Bone marrow (tissue), 2 donors: ENCODE data around the gene PTPRA.
A peak's percentile ranks its signal among the peaks of the same experiment; 100 is the strongest.

Experiments used
- DNase-seq, 2 donors: peaks; one replicate each; lab custom pipeline; 2025; lab: John Stamatoyannopoulos, UW

Gene PTPRA

DNA sequence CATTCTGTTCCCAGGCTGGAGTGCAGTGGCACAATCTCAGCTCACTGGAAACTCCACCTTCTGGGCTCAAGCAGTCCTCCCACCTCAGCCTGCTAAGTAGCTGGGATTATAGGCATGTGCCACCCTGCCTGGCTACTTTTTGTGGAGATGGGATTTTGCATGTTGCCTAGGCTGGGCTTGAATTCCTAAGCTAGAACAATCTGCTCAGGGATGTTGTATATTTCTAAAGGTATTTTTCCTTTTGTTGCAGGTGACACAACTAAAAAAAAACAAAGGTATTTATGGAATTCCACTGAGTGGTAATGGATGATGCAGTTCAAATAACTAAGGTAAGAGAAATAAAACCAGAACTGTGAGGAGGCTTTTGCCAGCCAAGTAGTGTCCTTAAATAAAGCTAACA lies 49.7 kb downstream of the PTPRA start:
- no peak for DNase-seq

DNA sequence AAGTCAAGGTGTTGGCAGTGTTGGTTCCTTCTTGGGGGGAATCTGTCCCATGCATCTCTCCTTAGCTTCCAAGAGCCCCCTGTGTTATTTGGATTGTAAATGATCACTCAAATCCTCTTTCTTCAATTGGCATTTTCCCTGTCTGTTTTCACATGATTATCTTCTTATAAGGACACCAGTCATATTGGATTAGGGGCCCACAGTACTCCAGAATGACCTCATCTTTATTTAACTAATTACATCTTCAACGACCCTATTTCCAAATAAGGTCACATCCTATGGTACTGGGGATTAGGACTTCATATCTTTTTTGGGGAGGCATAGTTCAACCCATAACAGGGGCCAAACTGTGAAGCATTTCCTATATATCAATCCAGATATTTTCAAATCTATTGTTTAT lies 57.3 kb downstream of the PTPRA start:
- DNase-seq, result no peak

DNA sequence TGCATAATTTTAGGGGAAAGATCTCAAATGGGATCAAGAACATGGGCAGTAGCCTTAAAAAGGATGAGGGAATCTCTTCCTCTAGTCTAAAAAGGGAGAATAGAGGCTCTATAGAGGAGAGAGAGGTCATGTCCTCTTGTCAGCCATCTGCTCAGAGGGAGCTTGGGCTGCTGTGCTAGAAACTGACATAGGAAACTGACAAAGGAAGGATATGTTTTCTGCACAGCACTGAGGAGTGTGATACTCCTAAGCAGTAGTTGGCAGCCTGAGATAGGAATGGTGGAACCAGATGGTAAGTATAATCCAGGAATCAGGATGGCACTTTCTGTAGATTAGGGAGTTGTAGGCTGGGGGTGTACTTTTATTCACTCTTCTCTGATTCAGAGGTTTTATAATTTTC lies 59.2 kb downstream of the PTPRA start:
- DNase-seq, result no peak

DNA sequence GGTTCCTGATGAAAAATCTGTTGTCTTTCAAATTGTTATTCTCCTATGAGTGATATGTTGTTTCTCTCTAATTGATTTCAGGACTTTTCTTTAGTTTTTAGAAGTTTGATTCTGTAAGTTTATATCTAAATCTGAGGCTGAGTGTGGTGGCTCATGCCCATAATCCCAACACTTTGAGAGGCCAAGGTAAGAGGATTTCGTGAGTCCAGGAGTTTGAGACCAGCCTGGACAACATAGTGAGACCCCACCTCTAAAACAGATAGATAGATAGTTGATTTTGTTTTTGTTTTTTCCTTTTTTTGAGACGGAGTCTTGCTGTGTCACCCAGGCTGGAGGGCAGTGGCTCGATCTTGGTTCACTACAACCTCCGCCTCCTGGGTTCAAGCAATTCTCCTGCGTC lies 64.6 kb downstream of the PTPRA start:
- no peak for DNase-seq

DNA sequence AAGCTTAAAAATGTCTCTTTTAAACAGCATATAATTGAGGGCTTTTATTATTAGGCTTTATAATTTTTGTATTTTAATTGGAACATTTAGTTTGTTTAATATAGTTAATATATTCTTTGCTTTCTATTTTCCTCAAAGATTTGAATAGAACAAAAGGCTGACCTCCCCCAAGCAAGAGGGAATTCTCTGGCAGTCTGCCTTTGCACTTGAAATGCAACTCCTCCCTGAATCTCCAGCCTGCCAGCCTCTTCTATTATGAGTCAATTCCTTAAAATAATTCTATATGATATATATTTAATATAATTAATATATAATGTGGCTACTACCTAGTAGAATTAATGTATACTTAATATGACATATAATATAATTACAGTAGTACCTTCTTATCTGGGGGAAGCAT lies 69.2 kb downstream of the PTPRA start:
- DNase-seq, result no peak

DNA sequence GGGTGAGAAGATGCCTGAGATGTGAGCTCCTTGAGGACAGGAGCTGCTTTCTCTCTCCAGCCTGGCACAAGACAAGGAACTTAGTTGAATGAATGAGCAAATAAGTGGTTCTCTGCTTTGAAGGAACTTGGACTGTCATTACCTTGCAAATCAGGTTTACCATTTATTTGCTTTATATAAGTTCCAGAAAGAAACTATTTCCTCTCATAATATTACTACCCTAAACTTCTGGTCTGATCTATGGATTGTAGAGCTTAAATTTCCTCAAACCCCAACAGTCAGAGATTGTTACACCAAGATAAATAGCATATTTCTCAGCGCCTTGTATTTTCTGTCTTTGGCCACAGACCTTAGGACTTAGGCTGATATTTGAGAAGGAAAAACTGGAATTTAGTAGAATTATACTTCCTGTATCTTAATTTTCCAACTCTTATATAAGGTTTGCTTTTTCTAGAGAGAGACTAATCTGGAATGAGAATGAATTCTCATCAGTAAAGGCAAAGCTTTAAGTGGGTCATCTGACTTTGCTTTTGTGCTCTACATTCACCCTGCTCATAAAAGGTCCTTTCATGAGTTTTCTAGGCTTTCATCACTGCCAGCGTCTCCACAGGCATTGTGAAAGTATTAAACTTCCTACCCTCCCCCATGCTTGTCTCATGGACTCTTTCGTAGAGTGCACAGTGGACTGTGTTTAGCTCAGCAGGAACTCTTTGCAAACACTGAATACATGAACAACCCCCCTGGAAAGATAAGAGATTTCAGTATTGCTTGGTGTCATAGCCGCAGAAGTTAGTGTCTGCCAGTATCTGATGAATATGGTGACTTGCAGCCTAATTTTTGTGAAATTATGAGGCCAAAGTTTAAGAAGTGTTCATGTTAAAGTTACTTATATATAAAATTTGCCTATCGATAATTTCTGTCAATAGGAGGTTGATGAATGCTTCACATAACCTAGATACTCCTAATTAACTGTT lies 74.0 kb downstream of the PTPRA start:
- peak in 1 of 2 donors; percentile 17 for DNase-seq

DNA sequence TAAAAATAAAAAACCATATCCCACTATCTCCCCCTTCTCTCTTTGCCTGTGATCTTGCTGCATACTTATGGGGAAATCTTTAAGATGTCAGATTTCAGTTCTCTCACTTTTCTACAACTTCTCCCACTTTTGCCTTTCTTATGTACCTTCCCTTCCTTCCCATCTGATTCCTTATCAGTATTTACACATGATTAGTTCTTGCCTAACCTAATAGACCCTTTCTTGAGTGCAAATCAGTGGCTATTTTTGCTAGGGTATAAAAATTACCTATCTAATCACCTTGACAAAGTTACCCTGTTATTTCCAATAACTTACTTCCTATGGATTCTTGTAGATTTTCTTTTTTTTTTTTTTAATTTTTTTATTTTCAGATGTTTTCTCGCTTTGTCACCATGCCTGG lies 75.7 kb downstream of the PTPRA start:
- DNase-seq, result no peak

DNA sequence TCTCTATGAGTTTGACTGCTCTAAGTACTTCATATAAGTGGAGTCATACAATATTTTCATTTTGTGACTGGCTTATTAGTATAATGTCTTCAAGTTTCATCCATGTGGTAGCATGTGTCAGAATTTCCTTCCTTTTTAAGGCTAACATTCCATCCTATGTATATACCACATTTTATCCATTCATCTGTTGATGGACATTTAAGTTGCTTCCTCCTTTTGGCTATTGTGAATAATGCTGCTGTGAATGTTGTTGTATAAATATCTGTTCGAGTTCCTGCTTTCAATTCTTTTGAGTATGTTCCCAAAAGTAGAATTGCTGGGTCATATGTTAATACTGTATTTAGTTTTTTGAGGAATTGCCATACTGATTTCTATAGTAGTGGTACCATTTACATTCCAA lies 79.5 kb downstream of the PTPRA start:
- DNase-seq, result peak in 1 of 2 donors; percentile 70

DNA sequence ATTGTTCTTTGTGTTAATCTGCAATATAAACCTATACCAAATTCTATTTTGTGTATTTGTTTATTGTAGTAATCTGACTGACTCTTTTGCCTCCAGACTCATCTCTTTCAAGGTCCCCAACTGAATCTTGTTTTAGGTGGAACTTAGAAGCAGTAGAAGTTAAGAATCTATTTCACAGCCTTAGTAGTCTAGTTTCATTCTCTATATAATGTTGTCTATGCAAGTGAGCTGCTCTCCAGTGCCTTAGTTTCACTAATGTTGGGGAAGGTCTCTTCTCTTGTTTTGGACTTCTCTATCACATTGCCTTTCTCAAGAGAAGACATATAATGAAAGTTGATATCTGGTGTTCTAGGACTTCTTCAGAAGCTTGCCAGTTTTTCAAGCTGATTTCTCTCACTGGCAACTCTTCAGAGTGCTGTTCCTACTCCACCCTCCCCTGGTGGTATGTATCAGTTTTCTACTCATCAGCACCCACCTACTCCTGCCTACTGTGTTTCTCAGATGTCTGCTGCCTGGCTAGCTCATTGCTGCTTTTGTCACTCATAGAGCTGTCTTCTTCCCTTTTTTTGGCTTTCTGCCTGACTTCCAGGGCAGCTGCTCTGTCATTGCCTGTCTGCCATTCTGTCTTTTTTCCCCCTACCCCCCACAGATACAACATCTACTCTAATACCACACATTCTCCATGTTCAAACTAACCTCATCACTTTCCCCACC lies 82.1 kb downstream of the PTPRA start:
- peak in 1 of 2 donors; percentile 76 for DNase-seq

DNA sequence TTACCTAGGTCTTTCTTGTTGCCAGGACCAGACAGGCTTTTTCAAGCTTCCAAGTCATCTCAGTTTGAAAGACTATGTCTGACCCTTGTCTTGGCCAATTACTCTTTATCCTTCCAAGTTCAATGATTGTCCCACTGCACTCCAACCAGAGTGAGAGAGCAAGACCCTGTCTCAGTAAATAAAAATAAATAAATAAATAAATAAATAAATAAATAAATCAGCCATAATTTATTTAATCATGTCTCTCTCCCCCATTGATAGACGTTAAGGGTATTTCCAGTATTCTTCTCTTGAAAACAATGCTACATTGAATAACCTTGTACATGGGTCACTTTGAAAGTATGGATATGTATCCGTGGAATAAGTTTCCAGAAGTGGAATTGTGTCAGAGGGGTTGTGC lies 83.2 kb downstream of the PTPRA start:
- DNase-seq, result no peak

DNA sequence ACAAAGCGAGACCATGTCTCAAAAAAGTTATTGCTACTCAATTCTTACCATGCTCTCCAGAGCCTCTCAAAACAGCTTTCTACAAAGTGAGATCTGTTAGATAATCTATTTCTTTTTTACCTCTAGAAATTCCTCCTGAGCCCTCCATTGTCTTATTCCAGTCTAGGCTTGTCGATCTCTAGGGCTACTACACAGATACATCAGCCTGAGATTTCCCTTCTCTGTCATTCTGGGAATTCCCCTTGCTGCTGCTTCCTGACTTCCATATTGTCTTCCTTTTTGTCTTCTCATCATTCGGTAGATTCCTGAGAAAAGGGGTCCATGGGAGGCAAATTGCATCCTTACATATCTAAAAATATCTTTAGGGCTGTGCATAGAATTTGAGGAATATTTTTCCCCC lies 94.6 kb downstream of the PTPRA start:
- DNase-seq, result no peak

DNA sequence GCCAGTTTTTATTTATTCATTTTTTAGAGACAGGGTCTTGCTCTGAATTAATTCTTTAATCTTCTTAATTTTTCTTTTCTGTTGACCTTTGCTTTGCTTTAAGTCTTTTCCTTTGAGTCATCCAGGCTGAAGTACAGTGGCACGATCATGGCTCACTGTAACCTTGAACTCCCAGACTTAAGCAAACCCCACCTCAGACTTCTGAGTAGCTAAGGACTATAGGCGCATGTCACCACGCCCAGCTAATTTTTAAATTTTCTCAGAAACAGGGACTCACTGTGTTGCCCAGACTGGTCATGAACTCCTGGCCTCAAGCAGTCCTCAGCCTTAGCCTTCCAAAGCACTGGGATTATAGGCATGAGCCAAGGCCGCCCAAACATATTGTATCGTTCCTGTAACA lies 98.8 kb downstream of the PTPRA start:
- DNase-seq, result no peak

DNA sequence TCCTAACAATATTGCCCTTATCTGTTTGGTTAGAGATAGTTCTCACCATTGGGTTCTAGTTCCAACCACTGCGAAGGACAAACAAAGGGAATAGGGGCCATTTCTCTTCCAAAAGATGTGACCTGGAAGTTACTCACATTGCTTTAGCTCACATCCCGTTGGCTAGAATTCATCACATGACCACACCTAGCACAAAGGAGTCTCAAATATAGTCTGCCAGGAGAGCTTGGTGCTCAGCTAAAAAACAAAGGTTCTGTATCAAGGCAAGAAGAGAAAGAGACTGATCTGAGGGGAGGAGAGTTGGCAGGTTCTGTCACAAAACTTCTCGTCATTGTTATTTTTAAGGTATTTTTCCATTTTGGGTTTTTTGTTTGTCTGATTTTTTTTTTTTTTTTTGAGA lies 100.3 kb downstream of the PTPRA start:
- DNase-seq, result no peak

DNA sequence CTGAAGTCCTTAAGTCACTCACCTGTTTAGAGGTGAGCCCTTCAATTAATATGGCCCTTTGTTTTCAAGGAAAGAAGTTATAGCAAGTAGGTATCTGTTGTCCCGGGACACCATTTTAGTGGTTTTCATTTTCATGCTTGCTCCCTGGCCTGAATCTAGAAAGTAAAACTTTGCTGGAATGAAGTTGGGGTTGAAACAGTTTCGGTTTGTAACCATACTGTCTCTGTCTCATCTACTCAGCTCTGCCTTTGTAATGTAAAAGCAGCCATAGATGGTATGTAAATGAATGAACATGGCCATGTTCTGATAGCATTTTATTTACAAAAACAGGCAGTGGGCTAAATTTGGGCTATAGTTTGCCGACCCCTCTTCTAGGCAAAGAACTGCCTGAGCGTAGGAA lies 105.2 kb downstream of the PTPRA start:
- no peak for DNase-seq

DNA sequence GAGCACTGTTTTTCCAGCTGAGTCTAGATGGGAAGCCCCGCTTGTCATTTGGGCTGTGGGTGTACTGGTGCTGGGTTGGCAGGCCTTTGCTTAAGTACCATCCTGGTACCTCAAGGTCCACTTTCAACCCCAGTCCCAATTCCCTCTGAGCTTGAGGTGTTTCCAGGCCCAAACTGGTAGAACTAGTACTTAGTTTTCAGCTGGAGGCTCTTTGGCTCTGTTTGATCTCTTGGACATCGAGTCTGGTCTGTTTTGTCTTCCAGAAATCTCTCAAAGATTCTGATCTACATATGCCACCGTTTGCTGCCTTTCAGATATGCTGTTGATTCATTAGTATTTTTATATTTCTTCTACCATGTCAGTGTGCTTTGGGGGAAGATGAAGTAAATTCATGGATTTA lies 108.4 kb downstream of the PTPRA start:
- DNase-seq, result no peak

DNA sequence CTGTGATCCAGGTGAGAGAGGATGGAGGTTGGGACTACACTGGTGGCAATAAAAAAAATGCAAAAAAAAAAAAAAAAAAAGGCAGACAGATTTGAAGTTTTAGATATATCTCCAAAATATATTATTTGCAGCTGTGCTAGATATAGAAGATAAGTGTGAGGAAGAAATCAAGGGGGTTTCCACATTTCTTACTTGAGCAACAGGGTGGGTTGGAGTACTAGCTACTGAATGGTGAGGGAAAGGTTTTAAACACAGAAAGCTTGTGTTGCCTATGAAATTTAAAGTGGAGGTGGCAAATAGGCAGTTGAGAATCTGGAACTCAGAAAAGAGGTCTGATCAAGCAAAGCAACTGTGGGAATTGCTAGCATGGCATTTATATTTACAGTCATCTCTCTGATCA lies 110.2 kb downstream of the PTPRA start:
- DNase-seq, result no peak

DNA sequence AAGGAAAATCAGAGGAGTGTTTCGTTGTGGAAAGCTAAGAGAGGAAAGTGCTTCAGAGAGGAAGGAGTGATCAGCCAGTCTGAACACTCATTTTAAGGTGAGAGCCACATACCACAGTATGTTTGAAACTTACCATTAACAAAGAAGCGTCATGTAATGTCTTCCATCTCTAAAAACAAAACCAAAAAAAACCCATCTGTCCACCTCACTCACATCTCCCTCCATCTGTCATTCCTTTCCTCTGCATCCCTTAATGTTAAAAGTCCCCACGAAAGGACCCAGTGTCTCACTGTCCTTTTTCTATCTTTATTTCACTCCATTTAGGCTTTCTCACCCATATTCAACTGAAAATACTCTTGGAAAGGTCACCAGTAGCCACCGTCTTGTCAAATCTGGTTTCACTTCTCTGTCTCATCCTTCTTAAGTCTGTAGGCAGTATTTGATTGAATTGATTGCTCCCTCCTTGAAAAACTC lies 110.8 kb downstream of the PTPRA start:
- no peak for DNase-seq

DNA sequence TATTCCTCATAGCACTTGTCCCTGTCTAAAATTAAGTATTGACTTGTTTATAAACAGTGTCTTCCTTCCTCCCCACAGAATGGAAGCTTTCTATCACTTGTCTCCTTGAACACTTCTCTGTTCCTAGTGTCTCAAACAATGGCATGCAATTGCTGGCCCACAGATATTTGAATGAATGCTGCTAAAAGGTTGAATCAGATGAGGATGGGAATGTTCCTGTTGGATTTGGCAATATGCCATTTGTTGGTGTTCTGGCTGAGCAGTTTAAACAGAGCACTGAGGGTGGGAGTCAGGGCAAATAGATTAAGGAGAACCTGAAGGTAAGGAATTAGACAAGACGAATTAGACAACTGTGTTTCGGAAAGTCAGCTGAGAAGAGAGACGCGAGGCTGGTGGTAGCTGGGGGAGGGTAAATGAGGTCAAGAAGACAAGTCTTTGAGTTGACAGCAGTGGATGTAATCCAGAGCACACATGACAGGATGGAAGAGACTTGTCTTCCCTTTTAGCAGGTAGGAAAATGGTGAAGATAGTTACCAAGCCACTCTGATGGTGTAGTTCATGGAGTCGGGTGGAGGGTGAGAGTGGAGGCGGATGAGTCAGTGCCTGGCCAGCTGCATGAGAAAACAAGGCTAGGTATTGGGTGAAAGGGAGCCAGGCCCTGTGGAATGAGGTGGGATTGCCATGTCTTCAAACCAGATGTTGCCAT lies 111.8 kb downstream of the PTPRA start:
- no peak for DNase-seq

DNA sequence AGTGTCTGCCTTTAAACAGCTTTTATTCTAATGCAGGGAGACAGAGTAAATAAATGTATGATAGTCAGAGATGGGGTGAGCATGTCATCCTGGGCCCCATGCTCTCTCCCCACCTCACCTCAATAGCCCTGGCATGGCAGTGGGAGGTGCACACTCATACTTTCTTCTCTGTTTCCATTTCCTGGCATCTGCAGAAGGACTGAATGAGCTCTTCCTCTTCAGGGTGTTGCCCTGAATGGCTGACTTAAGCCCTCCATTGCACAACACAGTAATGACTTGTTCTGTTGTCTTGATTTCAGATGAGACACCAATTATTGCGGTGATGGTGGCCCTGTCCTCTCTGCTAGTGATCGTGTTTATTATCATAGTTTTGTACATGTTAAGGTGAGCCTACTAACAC lies 113.2 kb downstream of the PTPRA start:
- DNase-seq, result peak; percentile 9 to 21

DNA sequence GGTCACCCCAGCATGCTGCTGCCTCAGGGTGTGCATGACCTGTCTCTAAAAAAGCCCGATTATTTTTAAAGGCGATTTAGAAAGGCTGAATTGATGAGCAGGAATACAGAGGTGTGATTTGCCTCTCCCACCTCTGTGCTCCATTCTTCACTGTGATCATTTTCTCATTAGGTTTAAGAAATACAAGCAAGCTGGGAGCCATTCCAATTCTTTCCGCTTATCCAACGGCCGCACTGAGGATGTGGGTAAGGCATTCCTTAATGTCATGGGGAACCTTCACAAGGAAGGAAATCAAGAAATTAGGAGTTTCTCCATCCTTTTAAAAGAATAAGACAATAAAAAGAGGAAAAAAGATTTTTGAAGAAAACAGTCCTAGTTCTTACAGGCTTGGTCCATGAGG lies 114.6 kb downstream of the PTPRA start:
- no peak for DNase-seq

DNA sequence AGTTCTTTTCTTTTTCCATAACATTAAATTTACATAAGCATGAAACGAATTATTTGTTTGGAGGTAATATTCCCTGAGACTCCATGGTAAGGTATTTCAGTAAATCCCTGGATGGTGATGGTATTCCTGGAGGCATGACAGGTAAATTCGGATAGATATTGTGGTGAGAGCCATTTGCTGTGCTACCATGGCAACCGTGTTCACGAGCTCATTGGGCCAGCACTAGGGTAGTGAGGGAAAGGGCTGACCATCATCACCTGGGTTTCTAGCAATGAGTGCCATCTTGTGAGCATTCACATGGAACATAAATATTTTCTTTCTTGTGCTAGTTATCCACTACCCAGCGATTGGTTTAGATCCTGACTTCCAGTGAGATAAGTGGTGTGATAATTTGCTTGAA lies 118.3 kb downstream of the PTPRA start:
- no peak for DNase-seq

DNA sequence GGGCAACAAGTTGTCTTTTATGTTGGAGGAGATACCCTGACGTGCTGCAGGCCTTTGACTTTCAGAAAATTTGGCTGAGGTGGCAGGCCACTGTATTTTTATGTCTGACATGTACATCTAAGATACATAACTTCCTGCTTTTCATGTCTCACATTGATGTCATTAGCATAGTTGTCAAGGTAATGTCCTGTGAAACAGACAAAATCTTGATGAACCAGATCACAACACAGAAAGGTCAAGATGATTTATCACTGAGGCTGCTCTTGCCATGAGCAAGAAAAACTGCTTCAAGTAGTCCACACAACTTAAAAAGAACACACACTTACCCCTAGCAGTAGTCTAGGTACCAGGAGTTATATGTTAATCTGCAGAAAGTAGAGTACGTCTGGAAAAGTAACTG lies 120.0 kb downstream of the PTPRA start:
- no peak for DNase-seq

DNA sequence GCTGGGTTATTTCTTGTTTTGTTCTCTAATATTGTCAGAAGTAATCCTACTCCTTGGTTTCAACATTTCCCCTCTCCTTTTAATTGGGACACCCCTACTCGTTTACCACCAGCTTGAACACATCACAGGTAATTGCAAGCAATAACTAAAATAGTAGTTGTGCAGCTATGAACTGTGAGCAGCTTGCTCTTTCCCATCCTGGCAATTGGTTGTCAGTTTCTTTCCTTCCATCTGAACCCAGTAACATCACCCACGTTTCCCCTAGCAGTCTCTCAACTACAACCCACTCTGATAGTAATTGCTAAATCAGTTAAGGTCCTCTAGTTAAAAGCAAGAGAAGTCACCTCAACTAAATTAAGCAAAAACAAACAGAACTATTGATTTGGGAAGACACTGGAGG lies 122.5 kb downstream of the PTPRA start:
- DNase-seq, result no peak
